Peyer's patch (tissue), 4 donors: ENCODE data around the gene THBS3.

ENCODE experiments used
- POLR2A ChIP-seq, 2 donors: fragments of 450-650 bp; IDR thresholded peaks; one replicate each; pipeline ENCODE4 v1.5.1; 2017; ENCODE audit warnings: antibody characterized with exemption in 2 of 2, mild to moderate bottlenecking in 2 of 2, moderate library complexity in 2 of 2
- TF ChIP-seq, protein P1 (sequence below), 6 experiments: fragments of 450-650 bp in 4 of 6; fragments of 200-600 bp in 2 of 6; sonication (generic) in 1 of 6; IDR thresholded peaks; one replicate each; pipeline ENCODE4 v1.5.1; 2017 to 2019; ENCODE audit warnings: antibody characterized with exemption in 6 of 6, mild to moderate bottlenecking in 3 of 6, moderate library complexity in 1 of 6

GRCh38 chr1:155191904-155192303 lies 15.8 kb downstream of the THBS3 start:
- TF ChIP-seq, protein P1, sequence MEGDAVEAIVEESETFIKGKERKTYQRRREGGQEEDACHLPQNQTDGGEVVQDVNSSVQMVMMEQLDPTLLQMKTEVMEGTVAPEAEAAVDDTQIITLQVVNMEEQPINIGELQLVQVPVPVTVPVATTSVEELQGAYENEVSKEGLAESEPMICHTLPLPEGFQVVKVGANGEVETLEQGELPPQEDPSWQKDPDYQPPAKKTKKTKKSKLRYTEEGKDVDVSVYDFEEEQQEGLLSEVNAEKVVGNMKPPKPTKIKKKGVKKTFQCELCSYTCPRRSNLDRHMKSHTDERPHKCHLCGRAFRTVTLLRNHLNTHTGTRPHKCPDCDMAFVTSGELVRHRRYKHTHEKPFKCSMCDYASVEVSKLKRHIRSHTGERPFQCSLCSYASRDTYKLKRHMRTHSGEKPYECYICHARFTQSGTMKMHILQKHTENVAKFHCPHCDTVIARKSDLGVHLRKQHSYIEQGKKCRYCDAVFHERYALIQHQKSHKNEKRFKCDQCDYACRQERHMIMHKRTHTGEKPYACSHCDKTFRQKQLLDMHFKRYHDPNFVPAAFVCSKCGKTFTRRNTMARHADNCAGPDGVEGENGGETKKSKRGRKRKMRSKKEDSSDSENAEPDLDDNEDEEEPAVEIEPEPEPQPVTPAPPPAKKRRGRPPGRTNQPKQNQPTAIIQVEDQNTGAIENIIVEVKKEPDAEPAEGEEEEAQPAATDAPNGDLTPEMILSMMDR (IDR thresholded peaks at IDR 0.05): no peak
- TF ChIP-seq POLR2A (IDR thresholded peaks at IDR 0.05): no peak
